ENCODE data around the gene DCC.

GRCh38 chr18:52475325-52475724 lies 135.3 kb downstream of the DCC start:
- TF ChIP-seq CTCF (conservative IDR thresholded peaks at IDR 0.05) (no peak), EZH2 (IDR thresholded peaks at IDR 0.05; ENCODE audit: low read depth) (no peak)

All from PC-9 (cell line).